B cell (primary cell): Measurements from ENCODE around the gene CASR.

Experiments
- CTCF ChIP-seq: fragments of 200-600 bp; IDR thresholded peaks from one replicate; pipeline ENCODE4 v1.8.0; 2022; ENCODE audit warnings: antibody characterized with exemption, mild to moderate bottlenecking
- EZH2 ChIP-seq: IDR thresholded peaks from 2 replicates; pipeline ENCODE4 v1.6.1; 2012; ENCODE audit warnings: borderline replicate concordance, low read depth, mild to moderate bottlenecking, moderate library complexity, low read length; ENCODE audit not compliant: insufficient read depth, poor library complexity, severe bottlenecking

- TF ChIP-seq CTCF (no peak), EZH2 (no peak)
Measured at GRCh38 chr3:122208579-122208978, 25.1 kb downstream of the CASR start.
